H1 (cell line): ENCODE measurements around the gene RREB1. TPM values are rescaled to one million over a fixed set of nuclear protein-coding genes. Genes with fewer than 3 reads are reported as not detected.

Experiments used
- BRCA1 ChIP-seq: IDR thresholded peaks from 2 replicates; pipeline ENCODE4 v1.6.1; 2012; ENCODE audit warnings: low read depth, low read length, improper control_type of control experiment
- FOSL1 ChIP-seq: IDR thresholded peaks from 2 replicates; pipeline ENCODE4 v1.6.1; 2011; ENCODE audit warnings: mild to moderate bottlenecking, low read depth, low read length, moderate library complexity; ENCODE audit not compliant: insufficient read depth
- KDM1A ChIP-seq: fragments of 200-600, 300-600 bp; sonication (generic); IDR thresholded peaks from 2 replicates; pipeline ENCODE4 v1.7.1; 2016; ENCODE audit warnings: mild to moderate bottlenecking, low read length, borderline replicate concordance
- MAX ChIP-seq: IDR thresholded peaks from 2 replicates; pipeline ENCODE4 v1.6.1; 2012; ENCODE audit warnings: inconsistent platforms
- NANOG ChIP-seq: IDR thresholded peaks from 2 replicates; pipeline ENCODE4 v1.6.1; 2011; ENCODE audit warnings: low read length, low read depth, mild to moderate bottlenecking, inconsistent platforms; ENCODE audit not compliant: insufficient read depth, poor library complexity, severe bottlenecking
- RBBP5 ChIP-seq: IDR thresholded peaks from 2 replicates; pipeline ENCODE4 v1.7.1; 2012; ENCODE audit warnings: low read depth, mild to moderate bottlenecking, inconsistent platforms, low read length, moderate library complexity, borderline replicate concordance
- polyA plus RNA-seq, 7 experiments: library from polyadenylated mRNA; depleted of rRNA in 3 of 7; stranded (reverse) in 5 of 7; unstranded in 2 of 7; fragments of >200 nt in 5 of 7; fragments of 200-250 nt in 2 of 7; gene quantifications; 1 replicate in 5 of 7; 2 replicates in 1 of 7; 4 replicates in 1 of 7; pipeline versions ENCODE4 v1.2.1 to v1.2.3, GENCODE V29; 2011 to 2013; ENCODE audit warnings: missing spikeins in 2 of 7, mixed read lengths in 2 of 7
- total RNA-seq: library from RNA; stranded (reverse); fragmentation: NEBNext Ultra II Directional; extraction: Animal tissue kit (Norgen Biotek cat#: 25700); gene quantifications from 2 replicates; pipeline ENCODE4 v1.2.1, GENCODE V29; 2021

The RREB1 gene
- total and polyA plus RNA-seq, 2 of the 8 experiments (the other 6 are each of a cell fraction or from before 2014, with no cell fraction given) = 3.9 to 34.7 TPM

- TF ChIP-seq RBBP5 (no peak), NANOG (no peak), BRCA1 (no peak), KDM1A (no peak), MAX (no peak), FOSL1 (no peak)
These were observed 22.2 kb downstream of the RREB1 start (continued) for GRCh38 chr6:7129784-7130569.
